Measurements from ENCODE around the gene APOA5.
"Not testable (repeated sequence)": the region's sequence is repeated elsewhere in the genome, so short reads cannot be mapped to it uniquely, and the experiment has no call there.

APOA5 gene

GRCh38 chr11:116827461-116827860 lies 35.8 kb upstream of the APOA5 start:
- no peak for DNase-seq

GRCh38 chr11:116826751-116827431 lies 35.2 kb upstream of the APOA5 start:
- no peak for DNase-seq

GRCh38 chr11:116825854-116826750 lies 34.4 kb upstream of the APOA5 start:
- DNase-seq = no peak

- no peak for DNase-seq
Observed at GRCh38 chr11:116825434-116825833, 33.8 kb upstream of the APOA5 start.

GRCh38 chr11:116823031-116823843 lies 31.6 kb upstream of the APOA5 start, which contains the start of gene APOA4:
TSS of gene APOA4 (minus strand) at chr11:116823304. CDS start at chr11:116823191, 113 bp downstream.
- DNase-seq = no peak

- DNase-seq = no peak
Observed at GRCh38 chr11:116822575-116822974, 30.9 kb upstream of the APOA5 start.

GRCh38 chr11:116821050-116821918 lies 29.6 kb upstream of the APOA5 start:
- no peak for DNase-seq

GRCh38 chr11:116819049-116819448 lies 27.4 kb upstream of the APOA5 start:
- DNase-seq = no peak

- no peak for DNase-seq
Observed at GRCh38 chr11:116814502-116814901, 22.8 kb upstream of the APOA5 start.

- DNase-seq = no peak
Observed at GRCh38 chr11:116813781-116814471, 22.2 kb upstream of the APOA5 start.

GRCh38 chr11:116813170-116813569 lies 21.5 kb upstream of the APOA5 start:
- DNase-seq = no peak

- no peak for DNase-seq
Observed at GRCh38 chr11:116812109-116812508, 20.4 kb upstream of the APOA5 start.

- DNase-seq = no peak
Observed at GRCh38 chr11:116811194-116811593, 19.5 kb upstream of the APOA5 start.

GRCh38 chr11:116808262-116809175 lies 16.8 kb upstream of the APOA5 start:
- no peak for DNase-seq

GRCh38 chr11:116807601-116808261 lies 16.1 kb upstream of the APOA5 start:
- no peak for DNase-seq

- DNase-seq = no peak
Observed at GRCh38 chr11:116804001-116804400, 12.3 kb upstream of the APOA5 start.

GRCh38 chr11:116801662-116802061 lies 10.0 kb upstream of the APOA5 start:
- DNase-seq = not testable (repeated sequence)

- DNase-seq = no peak
Observed at GRCh38 chr11:116800610-116801009, 8.9 kb upstream of the APOA5 start.

- no peak for DNase-seq
Observed at GRCh38 chr11:116798368-116798767, 6.7 kb upstream of the APOA5 start.

- no peak for DNase-seq
Observed at GRCh38 chr11:116797816-116798215, 6.1 kb upstream of the APOA5 start.

Measured in NCI-H446 treated with DMSO at 0.1 percent for 48 hours (cell line).